Measurements from ENCODE around the gene RTL10.

RTL10 gene

DNA sequence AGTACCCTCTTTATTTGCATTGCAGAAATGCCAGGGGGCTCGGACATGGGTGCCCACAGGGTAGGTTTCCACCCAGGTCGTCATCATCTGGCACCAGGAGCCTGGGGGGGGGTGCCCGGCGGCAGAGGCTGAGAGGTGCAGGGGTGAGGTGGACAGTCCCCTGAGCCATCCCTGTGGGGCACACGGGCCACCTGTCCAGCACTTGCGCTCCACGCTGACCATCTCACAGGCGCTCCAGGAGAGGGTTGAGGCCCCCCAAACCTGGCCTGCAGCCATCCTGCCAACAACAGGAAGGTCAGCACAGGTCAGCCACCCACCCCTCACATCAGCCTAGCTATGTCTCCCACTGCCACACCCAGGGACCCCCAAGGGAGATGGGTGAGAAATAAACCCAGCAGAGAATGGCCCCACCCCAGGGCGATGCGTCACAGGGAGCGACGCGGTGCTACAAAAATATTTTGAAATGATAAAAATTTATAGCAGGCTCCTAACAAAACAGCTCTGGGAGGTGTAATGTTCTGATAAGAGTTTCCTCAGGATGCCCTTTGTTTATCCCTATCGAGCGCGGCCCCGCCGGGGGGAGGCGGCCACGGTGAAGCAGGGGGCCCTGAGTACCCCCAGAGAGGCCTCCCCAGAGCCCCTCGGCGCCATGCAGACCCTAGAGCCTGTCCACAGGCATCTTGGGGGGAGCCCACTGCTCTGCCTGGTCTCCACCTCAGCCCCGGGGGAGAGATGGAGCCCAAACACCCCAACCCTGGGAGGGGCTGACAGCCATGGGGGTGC is 21.0 kb upstream of the RTL10 start:
- no peak for DNase-seq

GRCh38 chr22:19875061-19875530 is 20.4 kb upstream of the RTL10 start:
- no peak for DNase-seq

GRCh38 chr22:19874307-19875060 is 19.8 kb upstream of the RTL10 start:
- DNase-seq = no peak

- no peak for DNase-seq
Measured at GRCh38 chr22:19873960-19874306, 19.3 kb upstream of the RTL10 start.

DNA sequence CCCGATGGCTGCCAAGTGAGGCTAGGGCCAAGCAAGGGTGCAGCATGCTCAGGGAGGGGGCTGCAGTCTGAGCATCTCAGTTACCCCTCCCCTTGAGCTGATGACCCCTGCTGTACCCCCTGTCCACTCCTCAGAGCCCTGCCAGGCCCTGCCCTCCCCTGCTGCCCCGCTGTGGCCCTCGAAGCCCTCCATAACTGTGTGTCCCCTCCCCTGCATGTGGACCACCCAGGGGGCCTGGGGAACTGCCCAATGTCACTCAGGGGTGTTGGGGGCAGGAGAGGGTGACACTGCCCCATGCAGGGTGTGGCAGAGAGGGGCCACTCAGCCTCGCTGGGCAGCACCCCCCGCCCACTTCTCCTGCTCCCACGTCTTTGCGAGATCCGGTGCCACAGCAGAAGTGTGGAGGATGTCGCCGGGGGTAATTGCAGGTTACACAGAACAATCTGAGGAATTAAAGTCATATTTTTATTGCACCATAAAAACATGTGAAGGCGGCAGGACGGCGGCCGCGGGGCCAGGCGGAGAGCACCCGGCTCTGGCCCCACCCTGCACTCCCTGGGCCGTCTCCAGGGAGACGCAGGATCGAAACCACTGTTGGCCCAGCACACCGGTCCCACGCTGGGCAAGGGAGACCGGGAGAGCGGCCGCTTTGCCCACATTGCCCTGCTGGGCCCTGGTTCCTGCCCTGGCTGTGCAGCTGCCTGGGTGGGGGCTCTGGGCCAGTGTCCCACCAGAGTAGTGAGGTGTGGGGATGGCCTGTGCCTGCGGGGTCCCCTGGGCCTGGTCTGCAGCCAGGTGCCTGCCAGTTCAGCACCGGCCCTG is 18.7 kb upstream of the RTL10 start:
- DNase-seq = no peak

DNA sequence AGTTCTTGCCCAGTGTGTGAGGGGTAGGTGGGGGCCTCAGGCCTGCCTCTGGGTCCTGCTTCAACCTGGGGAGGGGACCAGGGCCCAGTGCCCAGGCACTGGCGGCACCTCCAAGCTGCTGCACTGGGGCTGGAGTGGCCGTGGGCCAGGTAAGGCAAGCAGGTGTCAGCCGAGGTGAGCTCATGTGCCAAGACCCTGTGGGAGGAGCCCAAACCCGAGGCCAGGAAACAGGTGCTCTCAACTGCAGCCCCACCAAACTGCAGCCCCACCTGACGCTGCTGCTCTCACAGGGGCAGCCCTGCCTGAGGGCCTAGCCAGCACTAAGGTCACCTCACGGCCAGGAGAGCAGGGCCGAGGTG is 18.1 kb upstream of the RTL10 start:
- DNase-seq = no peak

DNA sequence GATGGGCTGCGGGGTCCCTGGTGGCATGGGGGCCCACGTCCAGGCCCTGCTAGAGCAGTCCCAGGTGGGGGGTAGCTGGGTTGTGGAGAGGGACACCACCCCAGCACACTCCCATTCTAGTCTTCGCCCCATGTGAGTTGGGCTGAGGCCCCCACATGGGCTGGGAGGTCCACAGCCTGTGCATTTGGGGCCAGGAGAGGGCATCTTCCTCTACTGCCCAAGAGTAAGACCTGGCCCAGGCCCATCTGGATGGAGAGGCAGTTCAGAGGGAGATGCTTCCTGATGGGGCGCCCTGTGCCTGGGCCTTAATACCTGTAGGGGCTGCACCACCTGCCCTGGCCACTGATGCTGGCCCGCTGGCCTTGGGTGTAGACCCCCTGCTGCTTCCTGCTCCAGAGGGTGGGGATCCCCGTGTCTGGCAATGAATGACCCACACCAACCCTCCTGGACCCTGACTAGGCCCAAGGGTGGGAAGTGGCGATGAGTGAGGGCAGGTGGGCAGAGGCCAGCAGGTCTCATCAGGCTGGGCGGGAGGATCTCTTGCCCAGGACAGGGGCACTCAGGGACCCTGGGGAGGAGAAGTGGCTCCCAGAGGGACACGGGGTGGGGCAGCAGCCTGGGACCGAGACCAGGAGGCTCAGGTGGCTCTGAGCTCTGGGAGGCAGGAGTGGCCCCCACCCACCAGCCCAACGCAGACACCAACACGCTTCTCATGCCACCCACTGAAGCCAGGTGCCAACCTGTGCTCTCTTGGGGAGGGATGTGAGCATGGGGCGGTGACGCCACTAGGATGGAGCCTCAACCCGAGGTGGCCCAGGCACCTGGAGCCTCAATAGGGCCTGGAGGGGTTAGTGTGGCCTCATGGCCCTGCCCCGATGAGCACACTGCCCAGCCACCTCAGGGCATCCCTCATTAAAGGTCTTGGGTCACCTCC is 17.4 kb upstream of the RTL10 start:
- DNase-seq = no peak

DNA sequence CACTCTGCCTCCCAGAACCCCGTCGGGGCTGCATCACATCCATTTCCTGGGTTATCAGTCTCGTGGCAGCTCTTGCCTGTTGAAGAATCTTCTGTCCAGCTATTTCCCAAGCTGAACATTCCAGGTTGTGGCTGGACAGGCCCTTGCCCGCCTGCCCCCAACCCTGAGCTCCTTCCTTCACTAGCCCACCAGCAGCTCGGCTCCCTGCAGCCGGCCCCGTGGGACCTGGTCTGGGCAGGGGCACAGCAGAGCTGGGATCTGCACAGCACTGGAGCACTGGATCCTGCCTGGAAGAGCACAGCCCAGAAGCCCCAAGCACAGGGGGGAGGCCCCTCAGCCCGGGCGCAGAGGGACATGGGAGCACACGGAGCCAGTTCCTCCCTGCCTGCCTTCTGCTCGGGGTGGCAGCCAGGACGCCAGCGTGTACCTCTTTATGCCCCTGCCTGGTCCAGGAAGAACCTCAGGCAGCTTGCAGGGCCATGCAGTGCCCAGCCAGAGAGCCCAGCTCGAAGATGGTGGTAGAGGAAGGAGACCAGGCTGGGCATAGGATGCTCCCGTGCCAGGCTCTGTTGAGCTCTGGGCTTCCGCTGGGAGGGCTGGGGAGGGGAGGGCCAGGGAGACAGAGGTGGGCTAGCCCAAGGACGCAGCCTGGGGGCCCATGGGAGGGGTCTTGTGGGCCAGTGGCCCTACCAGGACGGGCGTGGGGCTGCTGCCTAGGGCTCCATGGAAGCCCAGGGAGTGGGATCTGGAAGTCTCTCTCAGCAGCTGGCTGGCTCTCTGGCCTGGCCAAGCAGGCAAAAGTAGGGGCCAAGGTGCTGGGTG is 16.6 kb upstream of the RTL10 start:
- DNase-seq = no peak

GRCh38 chr22:19870153-19871022 is 15.7 kb upstream of the RTL10 start:
- DNase-seq = no peak

DNA sequence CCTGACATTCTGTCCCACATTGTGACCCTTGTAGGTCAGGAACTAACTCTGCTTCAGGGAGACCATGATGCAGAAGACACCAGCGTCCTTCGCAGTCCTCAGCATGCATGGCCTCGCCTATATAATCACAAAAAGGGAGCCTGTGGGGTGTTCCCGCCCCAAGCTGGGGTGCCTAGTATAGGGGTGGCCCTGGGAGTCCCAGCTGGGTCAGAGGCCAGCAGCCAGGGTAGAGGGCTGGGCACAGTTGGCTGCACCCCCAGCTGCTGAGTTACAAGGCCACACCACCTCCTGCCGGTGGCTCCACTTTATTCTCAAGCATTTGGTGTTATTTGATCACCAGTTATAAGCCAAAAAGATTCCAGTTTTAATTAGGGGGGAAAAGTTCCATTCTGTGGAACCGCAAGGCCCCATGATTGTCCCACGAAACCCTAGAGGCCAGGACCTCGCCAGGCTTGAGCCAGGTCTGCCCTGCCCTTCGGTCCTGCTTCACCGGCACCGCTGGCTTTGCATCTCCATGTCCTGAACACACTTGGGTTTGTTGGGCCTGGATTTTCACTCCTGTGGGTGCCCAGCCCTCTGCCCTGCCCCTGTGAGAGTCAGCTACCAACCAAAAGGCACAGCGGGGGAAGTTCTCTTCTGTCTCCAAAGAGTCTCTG is 15.0 kb upstream of the RTL10 start:
- no peak for DNase-seq

GRCh38 chr22:19868773-19869471 is 14.2 kb upstream of the RTL10 start:
- peak; percentile 6 to 58 for DNase-seq

DNA sequence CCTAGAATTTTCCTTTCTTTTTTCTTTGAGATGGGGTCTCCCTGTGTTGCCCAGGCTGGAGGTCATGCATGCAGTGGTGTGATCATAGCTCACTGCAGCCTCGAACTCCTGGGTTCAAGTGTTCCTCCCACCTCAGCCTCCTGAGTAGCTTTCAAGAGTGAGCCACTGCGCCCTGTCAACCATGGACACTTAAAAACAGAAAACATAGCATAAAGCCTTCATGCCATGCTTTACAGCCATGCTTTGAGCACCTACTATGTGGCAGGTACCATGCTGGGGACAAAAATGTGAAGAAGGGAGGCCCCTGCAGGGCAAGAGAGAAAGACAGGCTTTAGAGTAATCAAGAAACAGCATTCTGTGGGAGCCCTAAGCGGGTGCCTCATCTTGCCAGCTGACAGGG is 13.7 kb upstream of the RTL10 start:
- no peak for DNase-seq

- DNase-seq = no peak
Measured at GRCh38 chr22:19867617-19868016, 12.9 kb upstream of the RTL10 start.

GRCh38 chr22:19866665-19867009 is 12.0 kb upstream of the RTL10 start:
- DNase-seq = no peak

DNA sequence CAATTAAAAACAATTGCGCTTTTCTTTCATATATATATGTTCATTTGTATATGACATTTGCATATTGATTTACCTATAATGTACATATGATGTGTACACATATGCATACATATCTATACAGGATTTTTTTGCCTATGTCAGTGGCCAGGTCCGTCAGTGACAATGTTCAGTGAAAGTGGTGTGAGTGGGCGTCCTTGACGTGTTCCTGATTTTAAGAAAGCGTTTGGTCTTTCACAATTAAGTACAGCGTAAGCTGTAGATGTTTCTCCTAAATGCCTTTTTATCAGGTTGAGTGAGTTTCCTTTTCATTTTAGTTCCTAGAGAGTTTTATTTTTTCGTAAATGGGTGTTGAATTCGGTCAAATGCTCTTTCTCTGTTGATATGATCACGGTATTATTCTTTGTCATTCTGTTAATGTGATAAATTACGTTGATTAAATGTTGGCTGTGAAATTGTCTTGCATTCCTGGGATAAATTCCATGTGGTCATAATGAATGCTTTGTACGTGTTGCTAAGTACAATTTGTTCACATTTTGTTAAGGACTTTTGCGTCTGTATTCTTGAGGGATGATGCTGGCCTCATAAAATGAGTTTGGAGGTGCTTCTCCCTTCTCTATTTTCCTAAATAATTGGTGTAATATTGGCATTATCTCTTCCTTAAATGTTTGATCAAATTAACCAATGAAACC is 10.6 kb upstream of the RTL10 start:
- DNase-seq = no peak

DNA sequence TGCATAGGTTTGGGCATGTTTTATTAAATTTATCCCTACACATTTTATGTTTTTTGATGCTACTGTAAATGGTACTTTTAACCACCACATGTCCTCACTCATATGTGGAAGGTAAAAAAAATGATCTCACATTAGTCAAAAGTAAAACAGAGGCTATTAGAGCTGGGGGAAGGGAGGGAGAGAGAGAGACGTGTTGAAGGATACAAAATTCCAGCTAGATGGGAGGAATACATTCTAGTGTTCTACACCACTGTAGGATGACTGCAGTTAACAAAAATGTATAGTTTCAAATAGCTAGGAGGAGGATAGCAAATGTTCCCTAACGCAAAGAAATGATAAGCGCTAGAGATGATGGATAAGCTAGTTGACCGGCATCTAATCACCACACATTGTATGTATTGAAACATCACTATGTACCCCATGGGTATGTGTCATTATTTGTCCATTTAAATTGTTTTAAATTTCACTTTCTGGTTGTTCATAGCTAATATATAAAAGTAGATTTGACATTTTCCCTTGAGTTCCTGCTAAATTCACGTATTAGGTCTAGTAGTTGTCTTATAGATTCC is 9.9 kb upstream of the RTL10 start:
- no peak for DNase-seq

DNA sequence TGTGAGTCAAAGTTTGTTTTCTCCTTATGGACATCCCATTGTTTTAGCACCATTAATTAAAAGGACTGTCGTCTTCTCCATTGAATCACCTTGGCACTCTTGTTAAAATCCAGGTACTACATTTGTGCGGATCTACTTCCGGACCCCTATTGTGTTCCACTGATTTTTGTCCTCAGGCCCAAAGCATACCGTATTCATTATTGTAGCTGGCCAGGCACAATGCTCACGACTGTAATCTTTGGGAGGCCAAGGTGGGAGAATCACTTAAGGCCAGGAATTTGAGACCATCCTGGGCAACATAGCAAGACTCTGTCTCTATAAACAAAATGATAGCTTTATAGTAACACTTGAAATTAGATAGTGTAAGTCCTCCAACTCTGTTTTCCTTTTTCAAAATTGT is 8.9 kb upstream of the RTL10 start:
- no peak for DNase-seq

GRCh38 chr22:19862619-19863246 is 8.1 kb upstream of the RTL10 start:
- DNase-seq = no peak
